ENCODE results near the gene DPH2. TPM values are rescaled to one million over a fixed set of nuclear protein-coding genes. Genes with fewer than 3 reads are reported as not detected.

The DPH2 gene
- total and polyA plus RNA-seq, 7 donors: 37.8 to 123 (median 53.7) TPM

DNA sequence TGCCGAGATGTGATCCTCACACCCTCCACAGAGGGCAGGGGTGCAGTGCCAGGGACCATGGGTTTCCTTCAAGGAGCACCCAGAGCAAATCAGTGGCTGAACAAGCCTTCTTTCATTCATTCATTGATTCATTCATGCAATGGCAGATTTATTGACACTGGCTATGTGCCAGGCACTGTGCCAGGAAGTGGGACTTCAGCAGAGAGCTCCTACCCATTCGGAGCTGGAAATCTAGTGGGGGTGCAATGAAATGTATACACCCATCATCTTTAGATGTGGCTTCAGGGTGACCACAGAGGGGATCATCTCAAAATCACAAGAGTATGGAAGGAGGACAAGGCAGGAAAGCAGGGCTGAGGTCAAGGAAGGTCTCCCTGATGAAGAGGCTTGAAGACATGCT is 42.6 kb downstream of the DPH2 start:
- ATAC-seq (no peak), DNase-seq (no peak)
- no peak overlapping the region for H3K27ac ChIP-seq
- intact Hi-C loops (cut with DNase I): no loop called here
- no peaks in the 10 kb centered on the region for H3K27me3 ChIP-seq (ENCODE audit: insufficient read depth in 3 of 3, low read length in 2 of 3)
- H3K9me3 ChIP-seq: no peaks in the 10 kb centered on the region
- no peaks in the 10 kb centered on the region for H3K4me1 ChIP-seq
- 78 to 87% (median 81%) methylated on average over 2 of the region's 2 CpGs for WGBS, 3 donors
- no peak for TF ChIP-seq CTCF (IDR thresholded peaks at IDR 0.05)
- no peaks in the 10 kb centered on the region for H3K36me3 ChIP-seq (ENCODE audit: insufficient read depth in 1 of 2, low read depth in 1 of 2)
- no peak overlapping the region for H3K4me3 ChIP-seq

- no peak overlapping the region for H3K27ac ChIP-seq
- no peaks in the 10 kb centered on the region for H3K27me3 ChIP-seq (ENCODE audit: insufficient read depth in 3 of 3, low read length in 2 of 3)
- no peaks in the 10 kb centered on the region for H3K36me3 ChIP-seq (ENCODE audit: insufficient read depth in 1 of 2, low read depth in 1 of 2)
- no peaks in the 10 kb centered on the region for H3K4me1 ChIP-seq
- intact Hi-C loops (cut with DNase I): no loop called here
- 52 to 74% (median 65%) methylated on average over 13 of the region's 13 CpGs for WGBS, 3 donors
- no peaks in the 10 kb centered on the region for H3K9me3 ChIP-seq
- DNase-seq: no peak
- TF ChIP-seq CTCF (IDR thresholded peaks at IDR 0.05): no peak
- no peak overlapping the region for H3K4me3 ChIP-seq
- ATAC-seq: no peak
These were observed 43.3 kb downstream of the DPH2 start for GRCh38 chr1:44012941-44013609.

DNA sequence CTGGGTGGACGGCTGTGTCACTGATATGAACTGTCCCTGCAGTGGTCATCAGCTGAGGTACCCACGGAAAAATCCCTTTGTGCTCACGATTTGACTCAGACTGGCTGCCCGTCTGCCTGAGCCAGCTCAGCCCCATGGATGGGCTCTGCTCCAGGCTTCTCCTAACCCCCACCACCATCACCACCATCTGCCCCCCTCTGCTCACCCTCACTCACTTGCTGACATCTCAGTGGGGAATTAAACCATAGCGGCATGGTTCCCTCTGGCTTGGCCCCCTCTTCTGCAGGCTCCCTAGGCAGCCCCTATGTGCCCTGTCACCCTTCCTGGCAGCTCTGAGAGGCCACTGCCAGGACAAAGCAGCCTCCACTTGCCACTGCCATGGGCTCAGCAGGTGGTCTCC is 44.1 kb downstream of the DPH2 start:
- Histone ChIP-seq H3K9me3 (no peaks in the 10 kb centered on the region), H3K4me3 (no peak overlapping the region), H3K27ac (no peak overlapping the region), H3K4me1 (no peaks in the 10 kb centered on the region), H3K27me3 (ENCODE audit: insufficient read depth in 3 of 3, low read length in 2 of 3) (no peaks in the 10 kb centered on the region), H3K36me3 (ENCODE audit: insufficient read depth in 1 of 2, low read depth in 1 of 2) (no peaks in the 10 kb centered on the region)
- intact Hi-C loops (cut with DNase I): no loop called here
- WGBS, 3 donors: 48 to 72% (median 55%) methylated on average over 5 of the region's 5 CpGs
- no peak for TF ChIP-seq CTCF (IDR thresholded peaks at IDR 0.05)
- DNase-seq (no peak), ATAC-seq (no peak)

DNA sequence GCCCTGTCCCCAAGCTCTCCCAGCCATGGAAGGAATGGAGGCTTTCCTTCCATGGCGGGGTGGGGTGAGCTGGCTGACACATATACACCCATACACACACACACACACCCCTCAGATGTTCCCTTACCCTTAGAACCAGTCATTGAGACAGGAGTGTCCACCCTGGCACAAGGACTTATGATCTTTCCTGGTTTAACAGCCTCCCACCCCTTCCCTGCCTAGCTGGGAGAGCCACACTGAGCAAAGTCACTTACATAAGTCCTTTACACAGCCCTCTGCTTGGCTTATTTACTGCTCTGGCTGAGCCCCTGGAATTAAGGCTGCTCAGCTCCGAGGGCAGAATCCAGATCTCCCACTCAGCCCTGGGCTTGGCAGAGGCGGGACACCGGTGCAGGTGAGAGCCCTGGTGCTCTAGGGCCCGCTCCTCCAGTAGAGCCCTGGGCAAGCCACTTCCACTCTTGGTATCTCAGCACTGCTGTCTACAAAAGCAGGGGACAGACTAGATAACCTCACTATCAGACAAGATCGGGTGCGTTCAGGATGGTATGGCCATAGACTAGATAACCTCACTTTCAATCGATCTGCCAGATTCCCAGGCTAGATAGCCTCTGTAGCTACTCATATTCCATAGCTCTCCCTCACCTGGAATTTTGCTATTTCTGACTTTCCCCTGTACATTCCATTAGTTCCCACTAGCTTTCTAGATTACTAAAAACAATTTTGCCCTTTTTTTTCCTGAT is 44.7 kb downstream of the DPH2 start:
- WGBS, 3 donors: 70 to 82% (median 79%) methylated on average over 8 of the region's 8 CpGs
- no peak for TF ChIP-seq CTCF (IDR thresholded peaks at IDR 0.05)
- no peaks in the 10 kb centered on the region for H3K36me3 ChIP-seq (ENCODE audit: insufficient read depth in 1 of 2, low read depth in 1 of 2)
- DNase-seq: no peak
- no peak for ATAC-seq
- no peaks in the 10 kb centered on the region for H3K27me3 ChIP-seq (ENCODE audit: insufficient read depth in 3 of 3, low read length in 2 of 3)
- no peak overlapping the region for H3K27ac ChIP-seq
- H3K9me3 ChIP-seq: no peaks in the 10 kb centered on the region
- no peak overlapping the region for H3K4me3 ChIP-seq
- intact Hi-C loops (cut with DNase I): no loop called here
- H3K4me1 ChIP-seq: no peaks in the 10 kb centered on the region
